HG02973 (cell line): Measurements from ENCODE around the gene FARS2.
"Not testable (repeated sequence)": the region's sequence is repeated elsewhere in the genome, so short reads cannot be mapped to it uniquely, and the experiment has no call there.

Experiments used
- ATAC-seq: cut with Tn5 transposase; IDR thresholded peaks from one replicate; pipeline ENCODE4 v1.9.1; 2021; ENCODE audit warnings: moderate library complexity; ENCODE audit not compliant: unreplicated experiment

FARS2 gene

DNA sequence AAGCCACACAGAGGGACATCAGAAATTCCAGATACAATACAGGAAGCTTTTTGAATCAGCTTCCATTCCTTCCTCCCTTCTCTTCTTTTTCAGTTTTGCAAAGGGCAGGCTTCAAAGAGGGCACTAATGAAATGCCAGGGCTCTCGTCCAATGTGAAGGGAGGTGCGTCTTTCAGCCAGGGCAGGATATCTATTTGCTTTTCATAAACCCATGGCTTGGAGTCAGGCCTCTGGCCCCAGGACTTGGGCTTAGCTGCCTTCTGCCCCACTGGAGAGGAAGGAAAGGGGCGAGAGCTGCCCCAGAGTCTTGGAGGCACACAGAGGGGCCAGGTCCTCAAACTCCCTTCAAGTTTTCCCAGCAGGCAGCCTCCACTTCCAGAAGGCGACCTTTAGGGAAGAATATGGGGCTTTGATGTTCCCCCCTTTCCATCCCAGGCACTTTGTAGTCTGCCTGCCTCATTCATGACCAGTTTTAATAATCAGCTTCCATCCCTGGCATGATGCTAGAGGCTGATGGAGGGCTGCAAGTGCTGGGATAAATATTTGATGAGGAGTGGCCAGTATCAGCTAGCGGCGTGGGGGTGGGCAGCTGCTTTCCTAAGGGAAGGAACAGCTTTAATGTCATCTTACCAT, 510.6 kb downstream of the FARS2 start:
- no peak for ATAC-seq

DNA sequence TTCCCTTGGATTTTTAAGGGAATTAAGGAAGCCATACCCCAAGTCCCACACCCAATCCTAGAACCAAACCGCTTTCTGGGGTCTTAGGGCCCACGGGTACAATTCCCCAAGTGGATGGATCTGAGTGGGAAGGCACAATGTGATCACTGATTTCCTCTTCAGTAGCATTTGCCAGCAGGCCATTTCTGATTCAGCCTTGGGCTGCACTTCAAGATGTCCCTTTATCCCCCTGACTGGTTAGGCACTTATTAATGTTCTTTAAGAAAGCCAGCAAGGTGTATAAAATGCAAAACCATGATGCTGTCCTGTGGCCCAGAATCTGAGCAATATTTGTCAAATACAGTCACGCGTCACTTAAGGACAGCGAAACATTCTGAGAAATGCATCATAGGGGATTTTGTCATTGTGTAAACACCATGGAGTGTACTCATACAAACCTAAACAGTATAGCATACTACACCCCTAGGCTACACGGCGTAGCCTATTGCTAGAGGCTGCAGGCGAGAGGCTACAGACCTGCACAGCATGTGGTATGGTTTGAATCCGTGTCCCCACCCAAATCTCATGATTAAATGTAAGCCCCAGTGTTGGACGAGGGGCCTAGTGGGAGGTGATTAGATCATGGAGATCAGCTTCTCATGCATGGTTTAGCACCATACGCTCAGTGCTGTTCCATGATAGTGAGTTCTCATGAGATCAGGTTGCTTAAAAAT, 511.3 kb downstream of the FARS2 start:
- no peak for ATAC-seq

DNA sequence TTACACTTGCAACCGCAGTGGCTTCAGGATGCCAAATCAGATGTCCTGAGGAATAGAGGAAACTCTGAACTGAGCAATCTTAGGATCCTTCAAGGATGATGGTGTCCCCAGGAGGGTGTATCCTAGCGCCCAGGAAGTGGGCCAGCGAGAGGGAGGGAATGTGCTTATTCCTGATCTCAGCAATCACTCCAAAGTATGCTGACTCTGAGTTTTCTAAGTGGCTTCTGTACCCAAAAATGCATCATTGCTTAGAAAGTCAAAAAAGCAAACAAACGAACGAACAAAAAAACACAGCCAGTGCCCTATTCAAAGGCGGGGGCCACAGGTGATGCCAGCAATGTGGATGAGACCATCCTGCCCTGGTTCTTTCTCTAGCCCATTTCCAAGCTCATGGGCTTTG, 514.8 kb downstream of the FARS2 start:
- ATAC-seq = no peak

DNA sequence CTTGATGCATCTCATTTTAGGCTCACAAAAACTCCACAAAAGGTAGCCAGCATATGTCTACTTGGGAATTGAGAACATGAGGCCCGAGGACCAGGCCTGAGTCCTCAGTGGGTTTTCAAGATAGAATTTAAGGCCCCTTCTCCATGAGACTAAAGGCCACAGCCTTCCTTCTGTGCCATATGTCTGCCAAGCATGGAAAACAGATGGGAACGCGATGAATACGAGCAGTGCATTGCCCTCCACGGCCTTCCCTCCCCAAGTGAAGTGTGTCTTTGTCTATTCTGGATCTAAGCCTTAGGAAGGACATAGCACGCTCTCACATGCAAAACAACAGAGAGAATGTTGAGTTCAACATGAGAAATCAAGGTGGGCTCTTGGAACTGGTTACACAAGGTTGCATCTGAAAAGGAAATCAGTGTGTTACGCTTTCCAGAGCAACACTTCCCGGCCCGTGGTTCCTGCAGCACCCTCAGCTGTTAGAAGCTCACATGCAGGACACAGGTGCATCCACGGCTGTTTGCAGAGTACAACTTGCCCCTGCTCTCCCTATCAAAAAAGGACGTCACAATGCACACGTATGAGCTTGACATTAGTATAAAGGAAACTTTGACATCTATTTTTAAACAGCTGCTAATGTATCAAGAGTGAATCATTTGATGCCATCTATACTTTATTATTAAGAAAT, 515.5 kb downstream of the FARS2 start:
- no peak for ATAC-seq

DNA sequence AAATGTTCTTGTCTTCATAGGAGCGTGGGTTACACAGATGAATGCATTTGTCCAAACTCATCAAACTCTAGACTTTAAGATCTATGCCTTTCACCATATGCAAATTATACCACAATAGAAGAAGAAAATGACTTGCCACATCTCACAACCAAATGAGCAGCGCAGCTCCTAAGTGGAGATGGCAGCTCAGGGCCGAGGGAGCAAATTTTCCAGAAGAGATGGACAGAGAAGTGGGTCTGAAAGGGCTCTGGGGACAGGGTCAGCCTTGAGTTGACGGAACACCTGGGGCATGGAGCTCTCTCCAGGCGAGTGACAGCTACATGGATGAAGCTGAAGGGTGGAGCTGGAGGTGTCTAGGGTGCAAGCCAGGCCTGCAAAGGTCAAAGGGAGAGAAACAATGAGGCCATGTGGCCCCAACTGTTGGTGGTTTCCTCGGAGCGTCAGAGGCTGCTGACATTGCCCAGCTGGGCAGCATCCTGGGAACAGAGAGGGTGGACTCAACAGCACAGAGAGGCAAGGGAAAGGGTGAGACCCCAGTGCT, 517.1 kb downstream of the FARS2 start:
- peak; percentile 88 for ATAC-seq

DNA sequence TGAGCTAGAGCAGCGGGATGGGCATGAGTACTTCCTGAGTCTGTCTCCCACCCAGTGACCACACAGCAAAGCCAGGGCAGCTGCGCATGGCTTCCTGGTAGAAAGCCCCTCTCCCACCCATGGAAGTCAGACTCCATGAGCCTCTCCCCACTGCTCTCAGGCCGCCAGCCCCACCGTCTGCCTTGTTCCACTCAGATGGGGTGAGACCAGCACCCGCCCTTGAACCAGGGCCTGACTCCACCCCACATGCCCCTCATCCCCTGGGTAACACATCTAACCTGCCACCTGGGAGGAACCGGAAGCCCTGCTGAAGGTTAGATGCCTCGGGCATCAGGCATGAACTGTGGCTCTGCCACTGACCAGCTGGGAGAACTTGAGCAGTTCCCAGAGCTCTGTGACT, 517.6 kb downstream of the FARS2 start:
- no peak for ATAC-seq

DNA sequence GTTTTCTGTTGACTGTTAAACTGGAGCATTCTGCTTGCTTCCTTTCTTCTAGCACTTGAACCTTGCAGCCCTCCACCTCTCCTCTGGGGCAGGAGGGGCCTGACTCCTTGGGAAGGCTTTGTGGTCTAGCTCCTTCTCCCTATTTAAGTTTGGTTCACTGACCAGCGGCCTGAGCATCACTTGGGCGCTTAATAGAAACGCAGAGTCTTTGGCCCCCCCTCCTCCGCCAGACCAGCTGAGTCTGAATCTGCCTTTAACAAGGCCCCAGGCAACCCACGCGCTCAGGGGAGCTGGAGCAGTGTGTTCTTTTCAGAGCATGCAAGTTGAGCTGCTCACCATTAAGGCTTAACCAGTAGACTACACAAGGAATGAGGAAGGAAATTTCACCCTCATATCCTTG, 519.7 kb downstream of the FARS2 start:
- ATAC-seq = no peak

DNA sequence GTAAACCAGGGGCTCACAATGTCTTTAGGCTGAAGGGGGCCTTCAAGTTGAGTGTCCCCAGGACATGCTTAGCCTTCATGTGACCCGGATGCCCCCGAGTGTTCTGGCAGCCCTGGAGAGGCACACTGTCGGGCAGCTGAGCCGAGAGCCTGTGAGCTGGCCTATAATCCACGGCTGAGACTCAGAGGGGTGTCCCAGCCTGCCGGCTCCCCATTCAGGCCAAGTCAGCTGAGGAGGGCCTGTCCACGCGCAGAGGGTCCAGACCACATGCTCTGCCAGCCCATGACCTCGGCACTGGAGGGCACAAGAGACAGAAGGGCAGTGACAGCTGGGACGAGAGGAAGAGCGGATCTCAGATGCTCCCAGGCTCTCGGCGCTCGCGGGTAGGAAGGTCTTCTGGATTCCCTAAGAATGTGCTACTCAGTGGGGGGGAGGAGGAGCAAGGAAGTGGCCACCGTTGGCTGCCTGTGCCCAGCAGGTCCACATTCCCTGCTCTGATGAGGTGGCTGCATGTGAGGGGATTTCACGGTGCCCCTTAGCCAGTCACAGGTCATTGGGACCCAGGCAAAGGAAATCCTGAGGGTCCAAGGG, 520.7 kb downstream of the FARS2 start:
- no peak for ATAC-seq

DNA sequence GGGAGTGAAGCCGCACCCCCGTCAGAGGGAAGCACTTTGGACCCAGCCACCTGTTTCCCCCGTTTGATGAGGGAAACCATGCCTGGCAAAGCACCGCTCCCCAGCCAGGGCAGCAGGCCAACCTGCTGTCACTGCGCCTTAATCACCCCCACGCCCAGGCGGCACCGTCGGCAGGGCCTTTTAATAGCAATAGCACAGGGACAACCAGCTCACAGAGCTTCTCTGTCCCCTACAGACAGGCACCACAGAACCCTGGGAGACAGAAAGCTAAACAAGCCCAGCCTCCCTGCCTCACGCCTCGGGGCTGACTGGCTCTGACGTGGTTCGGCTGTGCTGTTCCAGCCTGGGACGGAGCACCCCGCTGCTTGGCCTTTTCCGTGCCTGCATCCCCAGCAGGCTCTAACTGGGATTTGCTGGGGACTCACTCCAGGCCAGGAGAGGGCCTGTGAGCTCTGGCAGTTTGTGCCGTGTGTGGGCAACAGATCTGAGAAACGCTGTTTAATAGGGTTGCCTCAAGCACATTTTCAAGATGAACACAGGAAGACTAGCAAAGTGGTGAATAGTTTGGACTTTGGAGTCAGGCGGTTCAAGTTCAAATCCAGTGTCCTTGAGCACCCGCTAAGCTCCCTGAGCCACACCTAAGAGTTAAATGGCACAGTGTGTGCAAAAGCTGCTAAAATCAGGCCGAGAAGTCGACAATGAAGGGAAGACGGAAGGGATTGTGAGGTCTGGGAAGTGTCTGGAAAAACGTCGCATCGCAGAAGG, 521.7 kb downstream of the FARS2 start:
- ATAC-seq = no peak

DNA sequence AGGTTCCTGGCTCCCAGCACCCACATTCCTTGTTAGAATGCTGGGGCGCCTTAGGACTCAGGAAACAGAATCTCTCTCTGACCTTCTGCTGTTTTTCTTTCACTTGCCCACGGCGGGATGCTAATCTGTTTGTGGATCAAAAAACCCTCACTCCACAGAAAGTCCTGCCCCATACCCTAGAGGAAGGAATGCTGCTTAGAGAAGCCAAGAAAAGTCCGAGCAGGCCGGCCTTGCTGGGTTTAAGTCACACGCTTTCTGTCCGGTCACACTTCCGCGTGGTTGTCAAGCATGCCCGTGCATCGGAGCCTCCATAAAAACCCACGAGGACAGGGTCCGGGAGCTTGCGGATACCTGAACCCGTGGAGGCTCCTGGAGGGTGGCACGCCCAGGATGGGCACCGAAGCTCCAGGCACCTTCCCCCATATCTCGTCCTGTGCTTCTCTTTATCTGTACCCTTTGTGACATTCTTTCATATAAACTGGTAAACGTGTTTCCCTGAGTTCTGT, 522.3 kb downstream of the FARS2 start:
- no peak for ATAC-seq

DNA sequence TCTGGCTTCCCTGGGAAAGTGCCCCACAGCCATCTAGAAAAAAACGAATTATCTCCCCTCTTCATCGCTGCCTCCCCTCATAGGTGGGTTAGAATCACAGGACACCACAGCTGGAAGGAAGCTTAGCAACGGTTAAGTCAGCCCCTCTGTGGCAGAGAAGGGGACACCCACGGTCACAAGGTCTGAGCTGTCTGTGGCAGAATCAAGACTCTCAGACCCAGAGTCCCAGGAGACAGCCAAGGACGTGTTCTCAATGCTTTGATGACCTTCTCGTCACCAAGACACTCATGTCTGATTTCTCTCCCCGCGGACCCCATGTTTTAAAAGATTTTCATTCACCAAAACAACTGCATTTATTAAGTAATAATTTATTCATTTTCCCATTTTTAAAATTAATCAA, 523.9 kb downstream of the FARS2 start:
- no peak for ATAC-seq

DNA sequence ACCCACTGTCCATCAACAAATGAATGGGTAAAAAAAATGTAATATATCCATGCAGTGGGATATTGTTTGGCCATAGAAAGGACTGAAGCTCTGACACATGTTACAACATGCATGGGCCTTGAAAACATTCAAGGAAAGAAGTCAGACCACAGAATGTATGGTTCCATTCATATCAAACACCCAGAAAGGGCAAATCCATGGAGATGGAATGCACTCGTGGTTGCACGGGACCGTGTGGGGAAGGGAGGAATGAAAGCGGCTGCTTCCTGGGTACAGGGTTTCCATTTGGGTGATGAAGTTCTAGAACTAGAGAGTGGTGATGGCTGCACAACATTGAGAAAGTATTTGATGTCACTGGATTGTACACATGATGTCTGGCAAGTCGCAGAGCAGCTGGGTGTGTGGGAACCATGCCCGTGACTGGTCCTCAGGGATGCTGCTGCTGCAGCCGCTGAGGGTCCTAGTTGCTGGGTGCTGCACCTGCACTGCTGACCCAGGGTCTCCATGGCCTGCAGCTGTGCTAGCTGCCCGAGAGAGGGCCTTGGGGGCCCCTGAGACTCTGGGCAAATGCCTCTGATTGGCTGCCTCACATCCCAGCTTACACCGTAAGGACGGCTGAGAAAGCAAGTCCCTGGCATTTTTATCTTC, 525.1 kb downstream of the FARS2 start:
- ATAC-seq = no peak

DNA sequence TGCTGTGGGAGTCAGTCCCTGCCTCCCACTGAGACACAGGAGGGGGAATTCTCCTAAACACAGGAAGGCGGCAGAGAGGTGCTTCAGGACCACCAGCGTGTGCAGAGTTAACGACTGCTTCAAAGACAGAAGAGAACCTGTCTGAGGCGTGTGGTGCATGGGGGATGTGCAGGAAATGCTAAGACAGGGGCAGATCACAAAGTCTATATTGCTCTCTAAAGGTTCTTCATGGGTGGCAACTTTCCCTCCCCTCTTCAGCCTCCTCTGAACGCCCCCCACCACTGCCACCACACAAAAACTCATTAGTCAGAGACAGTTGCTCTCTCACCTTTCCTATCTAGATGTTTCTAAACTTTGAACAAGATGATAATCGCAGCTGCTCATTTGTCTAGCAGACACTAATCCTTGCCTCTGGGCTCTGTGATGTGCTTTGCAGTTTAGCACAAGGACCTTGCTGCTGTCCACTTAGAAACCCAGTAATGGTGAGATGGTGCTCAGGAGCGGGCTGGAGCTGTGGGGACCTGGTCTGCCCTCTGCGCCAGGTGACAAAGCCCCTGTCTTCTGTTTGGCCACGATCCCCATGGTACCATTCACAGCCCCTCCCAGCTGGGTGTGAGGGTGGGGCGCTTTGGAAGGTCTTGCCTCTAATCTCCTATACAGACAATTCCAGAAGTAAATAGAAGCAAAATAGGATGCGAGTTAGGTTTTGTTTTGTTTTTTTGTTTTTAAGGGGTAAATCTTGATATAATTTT, 525.8 kb downstream of the FARS2 start:
- ATAC-seq = no peak

DNA sequence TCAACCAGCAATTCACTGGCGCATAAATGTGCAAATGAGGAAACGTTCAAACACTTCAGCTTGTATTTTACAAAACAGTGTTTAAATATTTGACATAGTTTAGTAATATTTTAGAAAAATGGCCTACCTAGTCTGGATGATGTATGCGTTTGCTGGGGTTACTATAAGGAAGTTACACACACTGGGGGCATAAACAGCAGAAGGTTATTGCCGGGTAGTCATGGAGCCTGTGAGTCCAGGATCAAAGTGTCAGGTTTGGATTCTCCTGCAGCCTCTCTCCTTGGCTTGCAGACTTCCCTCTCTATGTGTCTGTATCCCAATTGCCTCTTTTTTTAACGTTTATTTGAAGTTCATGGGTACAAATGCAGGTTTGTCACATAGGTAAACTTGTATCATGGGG, 528.1 kb downstream of the FARS2 start:
- ATAC-seq = not testable (repeated sequence)

DNA sequence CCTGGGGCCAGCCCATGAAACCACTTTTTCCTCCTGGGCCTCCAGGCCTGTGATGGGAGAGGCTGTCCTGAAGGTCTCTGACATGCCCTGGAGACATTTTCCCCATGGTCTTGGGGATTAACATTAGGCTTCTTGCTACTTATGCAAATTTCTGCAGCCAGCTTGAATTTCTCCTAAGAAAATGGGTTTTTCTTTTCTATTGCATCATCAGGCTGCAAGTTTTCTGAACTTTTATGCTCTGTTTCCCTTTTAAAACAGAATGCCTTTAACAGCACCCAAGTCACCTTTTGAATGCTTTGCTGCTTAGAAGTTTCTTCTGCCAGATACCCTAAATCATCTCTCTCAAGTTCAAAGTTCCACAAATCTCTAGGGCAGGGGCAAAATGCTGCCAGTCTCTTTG, 535.2 kb downstream of the FARS2 start:
- not testable (repeated sequence) for ATAC-seq

DNA sequence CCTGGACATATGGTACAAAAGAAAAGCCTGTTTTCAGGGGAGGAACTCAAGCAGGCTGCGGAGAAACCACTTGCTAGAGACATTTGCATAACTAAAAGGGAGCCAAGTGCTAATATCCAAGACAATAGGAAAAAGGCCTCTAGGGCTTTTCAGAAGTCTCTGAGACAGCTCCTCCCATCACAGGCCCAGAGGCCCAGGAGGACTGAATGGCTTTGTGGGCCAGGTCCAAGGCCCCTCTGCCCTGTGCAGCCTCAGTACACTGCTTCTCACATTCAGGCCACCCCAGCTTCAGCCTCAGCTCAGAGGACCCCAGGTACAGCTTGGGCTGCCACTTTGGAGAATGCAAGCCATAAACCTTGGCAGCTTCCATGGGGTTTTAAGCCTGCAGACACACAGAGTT, 545.1 kb downstream of the FARS2 start:
- ATAC-seq = not testable (repeated sequence)

DNA sequence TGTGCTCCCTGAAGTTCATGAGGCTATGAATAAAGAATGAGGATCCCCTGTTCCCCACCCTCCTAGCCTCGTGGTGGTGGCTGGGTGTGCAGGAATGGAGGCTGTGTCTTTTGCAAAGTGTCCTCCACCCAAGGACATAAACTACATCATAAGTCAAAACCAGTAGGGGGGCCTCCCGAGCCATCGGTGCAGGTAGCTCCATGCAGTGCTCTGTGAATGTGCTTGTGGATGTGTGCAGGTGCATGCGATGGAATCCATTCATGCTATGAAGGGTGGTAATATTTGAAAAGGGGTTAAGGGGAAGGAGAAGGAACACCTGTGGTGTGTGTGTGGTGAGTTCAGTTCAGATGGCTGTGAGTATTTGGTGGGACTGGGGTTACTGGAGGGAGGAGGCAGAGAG, 548.1 kb downstream of the FARS2 start:
- no peak for ATAC-seq

DNA sequence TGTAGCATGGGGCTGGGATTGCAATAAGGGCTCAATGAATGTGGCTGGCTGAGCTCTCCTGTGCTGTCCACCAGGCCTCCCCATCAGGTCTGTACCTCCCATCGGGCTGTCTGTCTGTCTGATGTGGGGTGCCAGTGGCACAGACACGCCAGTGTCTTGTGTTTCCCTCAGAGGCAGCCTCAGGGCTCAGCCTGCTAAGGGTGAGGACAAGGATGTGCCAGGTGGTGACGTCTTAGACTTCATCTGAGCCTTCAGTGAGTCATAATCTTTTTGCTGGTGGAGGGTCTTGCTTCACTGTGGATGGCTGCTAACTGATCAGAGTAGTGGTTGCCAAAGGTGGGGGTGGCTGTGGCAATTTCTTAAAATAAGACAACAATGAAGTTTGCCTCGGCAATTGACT, 550.7 kb downstream of the FARS2 start:
- no peak for ATAC-seq

DNA sequence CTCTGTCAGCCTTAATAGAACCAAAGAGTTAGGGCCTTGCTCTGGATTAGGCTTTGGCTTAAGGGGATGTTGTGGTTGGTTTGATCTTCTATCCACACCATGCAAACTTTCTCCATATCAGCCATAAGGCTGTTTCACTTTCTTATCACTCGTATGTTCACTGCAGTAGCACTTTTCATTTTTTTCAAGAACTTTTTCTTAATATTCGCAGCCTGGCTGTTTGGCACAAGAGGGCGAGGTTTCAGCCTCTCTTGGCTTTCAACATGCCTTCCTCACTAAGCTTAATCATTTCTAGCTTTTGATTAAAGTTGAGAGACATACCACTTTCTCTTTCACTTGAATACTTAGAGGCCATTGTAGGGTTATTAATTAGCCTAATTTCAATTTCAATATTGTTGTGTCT, 552.3 kb downstream of the FARS2 start:
- peak; percentile 65 for ATAC-seq
